K562 (cell line): ENCODE measurements around the gene MIB2. TPM values are rescaled to one million over a fixed set of nuclear protein-coding genes. Genes with fewer than 3 reads are reported as not detected.

Experiments
- ARID1B ChIP-seq: fragments of 450-650 bp; IDR thresholded peaks from 2 replicates; pipeline ENCODE4 v1.6.1; 2016; ENCODE audit warnings: antibody characterized with exemption, mild to moderate bottlenecking, inconsistent platforms
- BRCA1 ChIP-seq, 2 experiments: fragments of 450-650 bp in 1 of 2; sonication (generic) in 1 of 2; formaldehyde crosslinking in 1 of 2; IDR thresholded peaks; 2 replicates each; pipeline versions ENCODE4 v1.5.0 to v1.6.1; 2017 to 2020; ENCODE audit warnings: mild to moderate bottlenecking in 1 of 2, missing genetic modification reagents in 1 of 2
- GTF3C2 ChIP-seq: IDR thresholded peaks from 3 replicates; pipeline ENCODE4 v1.6.1; 2011; ENCODE audit warnings: borderline replicate concordance, mild to moderate bottlenecking, moderate library complexity; ENCODE audit not compliant: insufficient read length; ENCODE audit errors: extremely low read depth
- L3MBTL2 ChIP-seq: fragments of 450-650 bp; IDR thresholded peaks from 2 replicates; pipeline ENCODE4 v1.6.1; 2016; ENCODE audit warnings: mild to moderate bottlenecking, moderate library complexity
- TRIM24 ChIP-seq, 2 experiments: fragments of 450-650 bp; IDR thresholded peaks; 2 replicates each; pipeline ENCODE4 v1.6.1; 2016
- ZFX ChIP-seq: sonication (generic); formaldehyde crosslinking; IDR thresholded peaks from 2 replicates; pipeline ENCODE4 v1.8.0; 2022; ENCODE audit warnings: mild to moderate bottlenecking, missing genetic modification reagents, moderate library complexity
- ZNF324 ChIP-seq: fragments of 250-450 bp; sonication (Bioruptor Pico); IDR thresholded peaks from 2 replicates; pipeline ENCODE4 v1.4.0; 2020; ENCODE audit warnings: mild to moderate bottlenecking
- ZNF696 ChIP-seq: fragments of 250-450 bp; sonication (Bioruptor Pico); conservative IDR thresholded peaks from 2 replicates; pipeline ENCODE4 v1.4.0; 2020; ENCODE audit warnings: mild to moderate bottlenecking, moderate library complexity
- ZNF766 ChIP-seq: fragments of 200-800 bp; sonication (Bioruptor generic); conservative IDR thresholded peaks from 2 replicates; pipeline ENCODE4 v1.6.1; 2016; ENCODE audit warnings: missing genetic modification characterization, missing compliant biosample characterization
- polyA plus RNA-seq, 8 experiments: library from polyadenylated mRNA; depleted of rRNA in 4 of 8; stranded (reverse) in 5 of 8; unstranded in 3 of 8; fragments of >200 nt; fragmentation: Nextera tagmentation in 2 of 8; fragmentation: Illumina TruSeq in 1 of 8; extraction: Ambion mirVana in 2 of 8; extraction: Trizol in 1 of 8; gene quantifications; 2 replicates each; pipeline versions ENCODE4 v1.2.1 to v1.2.3, GENCODE V29; 2011 to 2014; ENCODE audit warnings: inconsistent platforms in 1 of 8, missing spikeins in 1 of 8
- total RNA-seq, 7 experiments: library from RNA; depleted of rRNA in 6 of 7; stranded (reverse); fragments of >200 nt in 6 of 7; fragmentation: Illumina TruSeq in 2 of 7; extraction: Trizol in 2 of 7; gene quantifications; 2 replicates each; pipeline versions ENCODE4 v1.2.1 to v1.2.3, GENCODE V29; 2011 to 2021; ENCODE audit warnings: low replicate concordance in 1 of 7
- TF ChIP-seq, protein P1 (sequence below): fragments of 250-450 bp; sonication (Bioruptor Pico); IDR thresholded peaks from 2 replicates; pipeline ENCODE4 v1.4.0; 2020; ENCODE audit warnings: mild to moderate bottlenecking, moderate library complexity, borderline replicate concordance
- TF ChIP-seq, protein P2 (sequence below): fragments of 450-650 bp; conservative IDR thresholded peaks from 2 replicates; pipeline ENCODE4 v1.6.1; 2016; ENCODE audit warnings: missing genetic modification characterization, low read depth, mild to moderate bottlenecking, control low read depth, missing compliant biosample characterization
- TF ChIP-seq, protein P3 (sequence below): IDR thresholded peaks from 2 replicates; pipeline ENCODE4 v1.6.1; 2011; ENCODE audit warnings: borderline replicate concordance, low read depth, mild to moderate bottlenecking, moderate library complexity, low read length; ENCODE audit not compliant: insufficient read depth, poor library complexity, severe bottlenecking

Gene MIB2
- total and polyA plus RNA-seq, 9 of the 15 experiments (the other 6 are each of a cell fraction or from before 2014, with no cell fraction given): 0.04 to 17.0 (median 4.9) TPM; not detected in 1

GRCh38 chr1:1614204-1614953 is 921 bp upstream of the MIB2 start (continued):
- TF ChIP-seq, protein P1, sequence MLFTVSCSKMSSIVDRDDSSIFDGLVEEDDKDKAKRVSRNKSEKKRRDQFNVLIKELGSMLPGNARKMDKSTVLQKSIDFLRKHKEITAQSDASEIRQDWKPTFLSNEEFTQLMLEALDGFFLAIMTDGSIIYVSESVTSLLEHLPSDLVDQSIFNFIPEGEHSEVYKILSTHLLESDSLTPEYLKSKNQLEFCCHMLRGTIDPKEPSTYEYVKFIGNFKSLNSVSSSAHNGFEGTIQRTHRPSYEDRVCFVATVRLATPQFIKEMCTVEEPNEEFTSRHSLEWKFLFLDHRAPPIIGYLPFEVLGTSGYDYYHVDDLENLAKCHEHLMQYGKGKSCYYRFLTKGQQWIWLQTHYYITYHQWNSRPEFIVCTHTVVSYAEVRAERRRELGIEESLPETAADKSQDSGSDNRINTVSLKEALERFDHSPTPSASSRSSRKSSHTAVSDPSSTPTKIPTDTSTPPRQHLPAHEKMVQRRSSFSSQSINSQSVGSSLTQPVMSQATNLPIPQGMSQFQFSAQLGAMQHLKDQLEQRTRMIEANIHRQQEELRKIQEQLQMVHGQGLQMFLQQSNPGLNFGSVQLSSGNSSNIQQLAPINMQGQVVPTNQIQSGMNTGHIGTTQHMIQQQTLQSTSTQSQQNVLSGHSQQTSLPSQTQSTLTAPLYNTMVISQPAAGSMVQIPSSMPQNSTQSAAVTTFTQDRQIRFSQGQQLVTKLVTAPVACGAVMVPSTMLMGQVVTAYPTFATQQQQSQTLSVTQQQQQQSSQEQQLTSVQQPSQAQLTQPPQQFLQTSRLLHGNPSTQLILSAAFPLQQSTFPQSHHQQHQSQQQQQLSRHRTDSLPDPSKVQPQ (CRISPR knock-in tag): no peak
- no peak for TF ChIP-seq TRIM24 (IDR thresholded peaks at IDR 0.05)
- TF ChIP-seq ZNF324 (CRISPR knock-in tag): no peak
- TF ChIP-seq ZNF766 (CRISPR knock-in tag): 0 out of 2 replicates have a peak, but pooled peaks have one; percentile 31
- TF ChIP-seq GTF3C2: peak; percentile 26
- TF ChIP-seq, protein P2, sequence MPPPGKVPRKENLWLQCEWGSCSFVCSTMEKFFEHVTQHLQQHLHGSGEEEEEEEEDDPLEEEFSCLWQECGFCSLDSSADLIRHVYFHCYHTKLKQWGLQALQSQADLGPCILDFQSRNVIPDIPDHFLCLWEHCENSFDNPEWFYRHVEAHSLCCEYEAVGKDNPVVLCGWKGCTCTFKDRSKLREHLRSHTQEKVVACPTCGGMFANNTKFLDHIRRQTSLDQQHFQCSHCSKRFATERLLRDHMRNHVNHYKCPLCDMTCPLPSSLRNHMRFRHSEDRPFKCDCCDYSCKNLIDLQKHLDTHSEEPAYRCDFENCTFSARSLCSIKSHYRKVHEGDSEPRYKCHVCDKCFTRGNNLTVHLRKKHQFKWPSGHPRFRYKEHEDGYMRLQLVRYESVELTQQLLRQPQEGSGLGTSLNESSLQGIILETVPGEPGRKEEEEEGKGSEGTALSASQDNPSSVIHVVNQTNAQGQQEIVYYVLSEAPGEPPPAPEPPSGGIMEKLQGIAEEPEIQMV: no peak
- TF ChIP-seq ARID1B: peak; percentile 50; the same call in 1 of the 2 replicates
- TF ChIP-seq ZNF696: no peak
- no peak for TF ChIP-seq BRCA1 (IDR thresholded peaks at IDR 0.05)
- no peak for TF ChIP-seq BRCA1 (CRISPR knock-in tag; IDR thresholded peaks at IDR 0.05)
- peak; percentile 56; the same call in 1 of the 2 replicates for TF ChIP-seq ZFX (CRISPR knock-in tag)
- TF ChIP-seq L3MBTL2: peak; percentile 46; the same call in 1 of the 2 replicates
- TF ChIP-seq, protein P3, sequence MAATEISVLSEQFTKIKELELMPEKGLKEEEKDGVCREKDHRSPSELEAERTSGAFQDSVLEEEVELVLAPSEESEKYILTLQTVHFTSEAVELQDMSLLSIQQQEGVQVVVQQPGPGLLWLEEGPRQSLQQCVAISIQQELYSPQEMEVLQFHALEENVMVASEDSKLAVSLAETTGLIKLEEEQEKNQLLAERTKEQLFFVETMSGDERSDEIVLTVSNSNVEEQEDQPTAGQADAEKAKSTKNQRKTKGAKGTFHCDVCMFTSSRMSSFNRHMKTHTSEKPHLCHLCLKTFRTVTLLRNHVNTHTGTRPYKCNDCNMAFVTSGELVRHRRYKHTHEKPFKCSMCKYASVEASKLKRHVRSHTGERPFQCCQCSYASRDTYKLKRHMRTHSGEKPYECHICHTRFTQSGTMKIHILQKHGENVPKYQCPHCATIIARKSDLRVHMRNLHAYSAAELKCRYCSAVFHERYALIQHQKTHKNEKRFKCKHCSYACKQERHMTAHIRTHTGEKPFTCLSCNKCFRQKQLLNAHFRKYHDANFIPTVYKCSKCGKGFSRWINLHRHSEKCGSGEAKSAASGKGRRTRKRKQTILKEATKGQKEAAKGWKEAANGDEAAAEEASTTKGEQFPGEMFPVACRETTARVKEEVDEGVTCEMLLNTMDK: no peak
